Suppressor macrophage treated with lipopolysaccharide for 1 hour (primary cell): ENCODE measurements around the gene BTBD6.
A peak's percentile ranks its signal among the peaks of the same experiment; 100 is the strongest.

ENCODE experiments used
- DNase-seq, 3 donors: peaks; one replicate each; pipeline ENCODE4 v3.0.0-alpha.2; 2020 to 2022

The BTBD6 gene

GRCh38 chr14:105241641-105242040, 6.7 kb upstream of the BTBD6 start:
- DNase-seq: no peak

GRCh38 chr14:105244334-105244733, 4.0 kb upstream of the BTBD6 start:
- DNase-seq: no peak

- DNase-seq: no peak
These were observed 1.3 kb upstream of the BTBD6 start for GRCh38 chr14:105247026-105247425.

- no peak for DNase-seq
These were observed 492 bp upstream of the BTBD6 start for GRCh38 chr14:105247715-105248367.

GRCh38 chr14:105249182-105250007, 1.1 kb downstream of the BTBD6 start:
- no peak for DNase-seq

GRCh38 chr14:105250008-105250366, 1.7 kb downstream of the BTBD6 start:
- no peak for DNase-seq

GRCh38 chr14:105250986-105251385, 2.7 kb downstream of the BTBD6 start:
- no peak for DNase-seq

GRCh38 chr14:105251920-105252319, 3.6 kb downstream of the BTBD6 start:
- no peak for DNase-seq

- no peak for DNase-seq
These were observed 4.4 kb downstream of the BTBD6 start for GRCh38 chr14:105252552-105253328.

- DNase-seq: no peak
These were observed 5.0 kb downstream of the BTBD6 start for GRCh38 chr14:105253329-105253682.

- DNase-seq: peak in 2 of 3 donors; percentile 3 to 11
These were observed 6.7 kb downstream of the BTBD6 start for GRCh38 chr14:105255021-105255507.

GRCh38 chr14:105256292-105256960, 8.1 kb downstream of the BTBD6 start:
- no peak for DNase-seq

GRCh38 chr14:105257464-105257863, 9.1 kb downstream of the BTBD6 start:
- no peak for DNase-seq

- no peak for DNase-seq
These were observed 10.5 kb downstream of the BTBD6 start for GRCh38 chr14:105258846-105259245.

GRCh38 chr14:105260959-105261358, 12.6 kb downstream of the BTBD6 start:
- DNase-seq: no peak

- no peak for DNase-seq
These were observed 13.4 kb downstream of the BTBD6 start for GRCh38 chr14:105261781-105262180.

- DNase-seq: no peak
These were observed 19.7 kb downstream of the BTBD6 start for GRCh38 chr14:105267820-105268548.

GRCh38 chr14:105268736-105269354, 20.5 kb downstream of the BTBD6 start:
- no peak for DNase-seq

GRCh38 chr14:105269405-105269804, 21.1 kb downstream of the BTBD6 start:
- DNase-seq: no peak

- no peak for DNase-seq
These were observed 23.0 kb downstream of the BTBD6 start for GRCh38 chr14:105271224-105271890.

GRCh38 chr14:105272623-105273022, 24.3 kb downstream of the BTBD6 start:
- no peak for DNase-seq
